HG02938 (cell line): Measurements from ENCODE around the gene RASAL2.
"Not testable (repeated sequence)": the region's sequence is repeated elsewhere in the genome, so short reads cannot be mapped to it uniquely, and the experiment has no call there.

Source experiments
- ATAC-seq: cut with Tn5 transposase; IDR thresholded peaks from one replicate; pipeline ENCODE4 v1.9.1; 2021; ENCODE audit warnings: mild to moderate bottlenecking, moderate library complexity; ENCODE audit not compliant: unreplicated experiment

The RASAL2 gene

GRCh38 chr1:178066908-178067614, 26.8 kb upstream of the RASAL2 start:
- peak; percentile 98 for ATAC-seq

DNA sequence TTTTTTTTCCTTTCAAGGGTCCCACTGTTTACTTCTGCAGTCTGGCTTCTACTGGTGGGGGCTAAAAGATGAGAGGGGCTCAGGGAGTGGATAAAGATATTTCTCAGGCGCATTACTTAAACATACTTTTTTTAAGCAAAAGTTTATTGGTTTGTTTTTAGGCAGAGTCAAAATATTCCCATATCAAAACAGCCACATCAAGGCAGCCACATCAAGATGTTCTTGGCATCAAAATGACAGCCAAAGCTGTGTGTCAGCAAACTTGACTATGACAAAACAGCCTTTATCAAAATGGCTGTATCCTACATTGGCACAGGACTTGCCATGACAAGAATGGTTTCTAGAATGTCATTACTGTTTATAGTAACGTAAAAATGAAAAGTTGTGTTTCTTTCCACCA, 22.1 kb upstream of the RASAL2 start:
- ATAC-seq: no peak

DNA sequence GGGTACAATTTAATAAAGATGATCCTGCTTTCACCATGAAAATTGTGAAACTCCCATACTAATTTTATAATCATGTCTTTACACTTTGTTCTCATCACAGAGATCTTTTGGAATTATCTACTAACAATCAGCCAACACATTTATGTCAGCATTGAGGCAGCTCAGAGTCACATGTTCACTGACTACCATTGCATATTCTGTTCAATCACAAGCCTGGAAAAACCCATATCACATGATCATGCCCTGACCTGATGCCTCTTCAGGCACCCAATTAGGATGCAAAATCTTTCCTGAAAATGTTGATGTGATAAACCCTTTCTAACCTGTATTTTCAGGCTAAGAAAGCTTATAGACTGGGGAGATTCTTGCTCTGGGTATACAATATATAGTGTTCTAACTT, 21.6 kb upstream of the RASAL2 start:
- ATAC-seq: no peak

DNA sequence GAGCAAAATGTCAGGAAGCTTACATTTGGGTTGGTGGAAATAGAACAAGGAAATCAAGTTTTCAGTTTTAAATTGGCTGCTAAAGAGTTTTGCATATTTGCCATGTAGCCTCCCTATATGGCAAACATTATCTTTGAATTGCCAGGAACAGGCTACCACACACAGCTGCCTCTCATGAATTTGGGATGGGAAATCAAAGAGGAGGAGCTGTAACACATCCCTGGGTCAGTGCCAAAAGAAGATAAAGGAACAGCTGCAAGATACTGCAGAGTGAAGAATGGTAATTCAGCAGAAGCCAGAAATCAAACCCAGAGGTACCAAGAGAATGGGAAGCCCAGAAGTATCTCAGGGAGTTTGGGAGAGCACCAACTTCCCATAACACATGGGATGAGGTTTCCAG, 18.6 kb upstream of the RASAL2 start:
- ATAC-seq: no peak

- ATAC-seq: no peak
Observed at GRCh38 chr1:178076607-178077006, 17.3 kb upstream of the RASAL2 start.

DNA sequence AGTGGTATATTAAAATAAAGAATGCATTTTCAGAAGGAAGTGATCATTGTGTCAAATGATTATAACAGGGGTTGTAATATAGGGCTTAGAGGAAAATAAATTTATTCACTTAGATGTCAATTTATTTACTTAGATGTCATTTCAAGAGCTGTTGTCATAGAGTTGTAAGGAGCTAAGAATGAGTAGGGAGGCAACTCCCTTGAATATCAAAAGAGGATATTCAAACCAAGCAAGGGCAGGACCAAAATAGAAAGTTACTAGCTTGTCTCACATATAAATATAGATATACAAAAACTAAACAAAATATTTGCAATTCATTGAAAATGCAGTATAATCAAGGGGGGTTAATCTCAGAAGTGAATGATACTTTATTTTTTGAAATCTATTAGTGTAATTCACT, 16.0 kb upstream of the RASAL2 start:
- ATAC-seq: no peak

DNA sequence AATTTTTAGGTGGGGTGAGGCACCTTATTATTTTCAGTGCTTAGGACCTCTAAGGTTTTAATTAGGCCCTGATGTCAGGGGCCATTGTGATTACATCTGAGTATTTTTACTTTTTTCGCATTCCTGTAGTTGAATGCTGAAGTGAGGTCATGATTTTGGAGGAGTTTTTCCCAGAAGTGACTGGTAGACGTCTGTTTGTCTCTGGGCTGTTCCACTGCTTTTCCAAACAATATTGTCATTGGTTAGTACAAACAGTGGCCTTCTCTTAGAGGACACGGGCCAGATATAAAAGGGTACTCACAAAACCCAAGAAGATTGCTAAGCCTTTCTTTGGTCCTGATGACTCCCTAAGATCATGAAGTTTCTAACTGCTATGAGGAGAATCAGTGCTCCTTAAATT, 7.6 kb upstream of the RASAL2 start:
- ATAC-seq: no peak

- ATAC-seq: no peak
Observed at GRCh38 chr1:178086766-178087165, 7.1 kb upstream of the RASAL2 start.

- no peak for ATAC-seq
Observed at GRCh38 chr1:178088651-178089050, 5.3 kb upstream of the RASAL2 start.

DNA sequence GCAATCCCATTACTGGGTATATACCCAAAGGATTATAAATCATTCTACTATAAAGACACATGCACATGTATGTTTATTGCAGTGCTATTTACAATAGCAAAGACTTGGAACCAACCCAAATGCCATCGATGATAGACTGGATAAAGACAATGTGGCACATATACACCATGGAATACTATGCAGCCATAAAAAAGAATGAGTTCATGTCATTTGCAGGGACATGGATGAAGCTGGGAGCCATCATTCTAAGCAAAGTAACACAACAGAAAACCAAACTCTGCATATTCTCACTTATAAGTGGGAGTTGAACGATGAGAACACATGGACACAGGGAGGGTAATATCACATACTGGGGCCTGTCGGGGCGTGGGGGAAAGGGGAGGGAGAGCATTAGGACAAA, 2.5 kb upstream of the RASAL2 start:
- ATAC-seq: not testable (repeated sequence)

GRCh38 chr1:178091986-178092745, 1.7 kb upstream of the RASAL2 start:
- ATAC-seq: no peak

DNA sequence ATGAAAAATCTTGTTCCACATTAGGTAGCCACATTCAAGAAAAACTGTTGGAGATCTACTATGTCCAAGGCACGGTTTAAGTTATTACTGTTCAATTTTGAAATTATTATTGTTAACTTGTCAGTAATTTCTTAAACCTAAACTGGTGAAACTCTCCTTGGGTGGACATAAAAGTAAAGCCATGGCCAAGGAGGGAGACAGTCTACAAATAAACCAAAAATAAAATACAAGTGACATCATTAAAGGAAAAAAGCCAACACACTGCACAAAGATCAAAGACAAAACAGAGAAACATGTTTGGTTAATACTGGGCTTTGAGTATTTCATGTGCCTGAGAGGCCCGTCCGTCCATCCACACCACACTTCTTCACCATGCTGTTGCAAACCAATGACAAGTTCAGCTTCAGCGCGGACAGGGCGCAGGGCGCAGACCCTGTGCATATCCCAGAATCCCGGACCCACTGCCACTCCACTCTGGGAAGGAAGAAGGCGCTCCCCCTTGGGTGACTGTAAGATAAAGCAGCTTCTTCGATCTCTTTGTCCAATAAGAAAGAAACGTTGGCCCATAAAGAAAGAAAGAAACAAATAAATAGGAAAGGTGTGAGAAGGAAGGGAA, 918 bp upstream of the RASAL2 start:
- peak; percentile 5 for ATAC-seq

DNA sequence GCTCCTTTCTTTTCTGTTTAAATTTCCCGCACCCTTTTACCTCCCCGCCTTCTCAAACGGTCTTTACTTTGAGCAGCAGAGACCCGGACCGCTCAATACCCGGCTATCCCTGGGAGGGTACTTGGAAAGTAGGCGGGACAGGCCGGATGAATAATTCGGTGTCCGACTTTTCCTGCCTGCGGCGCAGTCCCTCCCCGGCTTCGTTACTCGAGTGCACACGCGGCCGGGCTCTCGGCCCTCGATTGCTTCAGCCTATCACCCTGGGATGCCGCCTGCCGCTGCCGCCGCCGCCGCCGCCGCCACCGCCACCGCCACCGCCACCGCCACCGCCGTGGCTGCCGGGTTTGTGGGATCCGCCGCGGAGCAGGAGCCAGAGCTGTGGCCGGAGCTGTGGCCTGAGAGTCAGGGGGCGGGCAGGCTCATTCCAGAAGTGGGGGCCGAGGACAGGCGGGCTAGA, 382 bp upstream of the RASAL2 start:
- peak; percentile 82 for ATAC-seq

DNA sequence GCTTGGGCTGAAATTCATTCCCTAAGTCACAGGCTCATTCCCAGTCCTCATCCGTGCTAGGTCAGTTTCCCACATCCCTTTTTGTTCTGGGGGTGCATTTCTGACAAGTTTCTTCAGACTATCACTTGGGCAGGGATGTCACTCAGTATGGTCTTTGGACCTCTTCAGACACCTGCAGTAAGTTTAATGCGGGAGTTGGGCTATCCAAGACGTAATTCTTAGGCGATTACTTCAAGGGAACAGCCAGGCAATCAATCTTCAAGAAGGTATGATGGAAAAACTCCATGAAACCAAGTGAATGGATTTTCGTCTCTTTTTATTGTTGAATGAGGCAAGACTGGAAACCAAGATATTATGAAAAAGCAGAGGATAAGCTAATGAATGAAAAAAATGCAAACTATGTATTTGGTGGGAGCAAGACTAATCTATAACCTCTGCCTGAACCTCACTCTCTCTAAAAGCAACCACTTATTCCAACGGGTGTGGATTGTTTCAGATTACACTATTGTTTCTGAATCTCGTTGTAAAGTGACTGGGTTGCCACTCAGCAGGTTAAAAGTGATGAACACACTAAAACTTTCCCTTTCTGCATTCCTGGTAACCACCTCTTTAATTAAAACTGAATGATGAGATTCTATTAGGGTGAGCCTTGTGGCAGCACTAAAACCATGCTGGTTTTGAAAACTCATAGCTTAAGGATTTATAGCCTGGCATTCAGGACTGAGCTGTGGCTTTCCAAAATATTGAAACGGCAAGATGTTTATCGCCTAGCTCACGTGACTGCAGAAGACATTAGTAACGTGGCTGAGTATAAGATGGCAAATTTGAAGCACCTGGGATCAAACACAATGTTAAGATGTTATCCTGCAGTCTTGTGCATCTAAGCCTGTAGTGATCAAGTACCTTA, 1.1 kb downstream of the RASAL2 start:
- no peak for ATAC-seq

GRCh38 chr1:178096421-178096820, 2.5 kb downstream of the RASAL2 start:
- no peak for ATAC-seq

DNA sequence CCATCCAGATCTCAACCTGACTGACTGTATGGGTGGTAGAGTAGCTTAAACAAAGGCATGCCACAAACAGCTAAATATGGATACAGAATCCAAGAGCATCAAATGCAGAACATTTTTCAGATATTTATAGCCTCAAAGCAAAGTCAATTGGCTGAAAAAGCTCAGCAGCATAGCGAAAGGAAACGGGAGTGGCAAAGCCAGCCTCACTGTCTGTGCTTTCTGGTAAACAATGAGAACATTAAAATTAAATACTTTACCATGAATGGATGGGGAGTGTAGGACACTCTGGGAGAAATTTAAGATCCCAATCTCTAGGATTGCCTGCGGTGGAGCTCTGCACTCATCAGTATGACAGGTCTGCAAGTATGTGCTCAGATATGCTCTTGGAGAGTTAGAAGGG, 4.4 kb downstream of the RASAL2 start:
- ATAC-seq: no peak

DNA sequence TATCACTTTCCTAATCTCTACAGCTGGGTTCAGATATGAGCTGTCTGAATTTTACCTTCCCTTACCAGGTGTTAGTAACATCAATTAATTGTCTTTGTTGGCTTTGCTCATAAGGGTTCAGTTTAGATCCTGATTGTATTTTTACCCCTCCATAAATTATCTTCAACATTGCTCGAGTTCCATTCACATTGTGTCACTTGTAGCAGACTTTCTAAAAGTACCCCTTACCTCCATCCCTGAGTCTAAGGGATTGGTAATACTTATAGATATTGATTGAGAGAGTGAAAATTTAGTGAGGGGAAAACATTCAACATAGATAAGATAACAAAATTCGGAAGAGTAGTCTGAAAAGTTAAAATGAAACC, 7.3 kb downstream of the RASAL2 start:
- ATAC-seq: no peak

GRCh38 chr1:178101654-178102053, 7.8 kb downstream of the RASAL2 start:
- no peak for ATAC-seq

DNA sequence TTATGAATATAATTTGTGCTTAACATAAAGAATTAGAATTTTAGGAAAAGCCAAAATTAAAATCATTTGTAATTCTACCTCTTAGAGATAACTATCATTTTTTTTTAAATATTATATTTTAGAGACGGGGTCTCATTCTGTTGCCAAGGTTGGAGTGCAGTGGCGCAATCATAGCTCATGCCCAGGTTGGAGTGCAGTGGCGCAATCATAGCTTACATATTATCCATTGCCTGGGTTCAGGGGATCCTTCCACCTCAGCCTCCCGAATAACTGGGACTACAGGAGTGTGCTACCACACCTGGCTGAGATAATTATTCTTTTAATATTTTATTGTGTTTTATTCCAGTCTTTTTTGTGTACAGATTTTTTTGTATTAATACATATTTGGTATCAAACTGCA, 8.3 kb downstream of the RASAL2 start:
- ATAC-seq: no peak

DNA sequence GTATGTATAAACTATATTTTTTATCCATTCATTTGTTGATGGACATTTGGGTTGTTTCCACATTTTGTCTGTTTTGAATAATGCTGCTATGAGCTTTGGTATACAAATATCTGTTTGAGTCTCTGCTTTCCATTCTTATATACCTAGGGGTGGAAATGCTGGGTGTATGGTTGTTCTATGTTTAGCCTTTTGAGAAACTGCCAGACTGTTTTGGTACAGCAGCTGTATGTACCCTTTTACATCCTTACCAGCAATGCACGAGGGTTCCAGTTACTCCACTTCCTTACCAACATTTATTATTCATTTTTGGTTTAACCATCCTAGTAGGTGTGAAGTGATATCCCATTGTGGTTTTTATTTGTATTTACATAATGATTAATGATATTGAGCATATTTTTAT, 13.9 kb downstream of the RASAL2 start:
- no peak for ATAC-seq
